ENCODE measurements around the gene PACRG. TPM values are rescaled to one million over a fixed set of nuclear protein-coding genes. Genes with fewer than 3 reads are reported as not detected.

Gene PACRG
- total and polyA plus RNA-seq, 9 donors, result 1.2 to 2.7 (median 1.9) TPM

- Histone ChIP-seq H3K27me3 (ENCODE audit: control insufficient read depth, insufficient read depth, low read length) (no peaks in the 10 kb centered on the region), H3K4me3 (ENCODE audit: low read length) (no peak overlapping the region), H3K4me1 (ENCODE audit: control insufficient read depth, insufficient read depth, low read length) (peaks cover 40% of the 10 kb centered on the region), H3K9me3 (replicated peaks; ENCODE audit: control insufficient read depth, low read depth, low read length) (no peaks in the 10 kb centered on the region), H3K36me3 (ENCODE audit: control insufficient read depth, insufficient read depth, low read length) (no peaks in the 10 kb centered on the region), H3K27ac (ENCODE audit: low read length) (peak overlapping the region; percentile 93)
- WGBS (ENCODE audit: insufficient coverage), result 47% methylated on average over 4 of the region's 13 CpGs
- peak; percentile 86 for DNase-seq
These were observed 627.1 kb downstream of the PACRG start for GRCh38 chr6:163354761-163355425.

DNA sequence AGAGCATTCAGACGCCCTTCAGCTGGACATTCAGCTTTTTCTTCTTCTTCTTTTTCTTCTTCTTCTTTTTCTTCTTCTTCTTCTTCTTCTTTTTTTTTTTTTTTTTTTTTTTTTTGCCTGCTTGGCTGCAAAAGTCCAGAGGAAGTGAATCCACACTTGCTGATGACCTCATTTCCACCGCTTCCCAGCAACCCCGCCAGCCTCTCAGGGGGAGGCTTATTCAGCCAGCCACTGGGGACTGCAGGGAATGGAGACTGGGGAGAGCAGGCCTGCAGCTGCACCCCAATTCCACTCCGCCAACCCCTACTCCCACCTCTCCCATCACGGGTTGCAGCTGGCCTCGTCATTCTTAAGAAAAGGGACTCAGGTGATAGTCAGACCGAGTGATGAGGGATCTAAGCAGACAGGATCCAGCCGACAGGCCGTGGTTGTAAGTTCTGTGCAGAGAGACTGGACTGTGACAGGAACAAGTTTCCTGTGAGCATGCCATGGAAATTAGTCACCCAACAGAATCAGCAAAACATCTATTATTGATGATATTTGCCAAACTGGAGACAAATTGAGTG lies 627.7 kb downstream of the PACRG start:
- H3K27me3 ChIP-seq (ENCODE audit: control insufficient read depth, insufficient read depth, low read length), result no peaks in the 10 kb centered on the region
- no peak overlapping the region for H3K4me3 ChIP-seq (ENCODE audit: low read length)
- H3K36me3 ChIP-seq (ENCODE audit: control insufficient read depth, insufficient read depth, low read length), result no peaks in the 10 kb centered on the region
- H3K4me1 ChIP-seq (ENCODE audit: control insufficient read depth, insufficient read depth, low read length), result peaks cover 40% of the 10 kb centered on the region
- DNase-seq, result peak; percentile 88
- no CpG with 5 or more reads among the region's 9 CpGs for WGBS (ENCODE audit: insufficient coverage)
- H3K27ac ChIP-seq (ENCODE audit: low read length), result peak overlapping the region; percentile 93
- H3K9me3 ChIP-seq (replicated peaks; ENCODE audit: control insufficient read depth, low read depth, low read length), result no peaks in the 10 kb centered on the region

DNA sequence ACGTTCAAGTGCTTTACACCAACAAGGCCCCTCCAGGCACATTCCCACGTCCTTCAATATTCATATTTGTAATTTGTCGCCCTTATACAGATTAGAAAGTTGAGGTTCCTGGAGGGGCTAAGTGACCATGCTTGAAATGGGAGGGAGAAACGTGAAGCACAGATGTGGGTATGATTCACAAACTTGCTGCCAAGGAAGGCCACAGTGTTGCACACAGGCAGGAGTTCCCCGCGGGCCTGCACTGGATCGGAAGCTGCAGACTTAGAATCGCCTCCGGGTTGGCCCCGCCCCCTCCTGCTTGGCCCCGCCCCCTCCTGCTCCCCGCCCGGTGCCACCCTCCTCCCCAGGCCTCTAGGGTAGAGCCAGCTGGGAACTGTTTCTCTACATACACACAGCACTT lies 628.5 kb downstream of the PACRG start:
- H3K4me3 ChIP-seq (ENCODE audit: low read length), result no peak overlapping the region
- no peaks in the 10 kb centered on the region for H3K9me3 ChIP-seq (replicated peaks; ENCODE audit: control insufficient read depth, low read depth, low read length)
- no peaks in the 10 kb centered on the region for H3K27me3 ChIP-seq (ENCODE audit: control insufficient read depth, insufficient read depth, low read length)
- no peaks in the 10 kb centered on the region for H3K36me3 ChIP-seq (ENCODE audit: control insufficient read depth, insufficient read depth, low read length)
- WGBS (ENCODE audit: insufficient coverage), result 33% methylated on average over 9 of the region's 13 CpGs
- DNase-seq, result peak; percentile 53
- peak overlapping the region; percentile 93 for H3K27ac ChIP-seq (ENCODE audit: low read length)
- H3K4me1 ChIP-seq (ENCODE audit: control insufficient read depth, insufficient read depth, low read length), result peaks cover 33% of the 10 kb centered on the region

GRCh38 chr6:163356743-163357142 lies 629.0 kb downstream of the PACRG start:
- H3K9me3 ChIP-seq (replicated peaks; ENCODE audit: control insufficient read depth, low read depth, low read length), result no peaks in the 10 kb centered on the region
- no peaks in the 10 kb centered on the region for H3K27me3 ChIP-seq (ENCODE audit: control insufficient read depth, insufficient read depth, low read length)
- H3K27ac ChIP-seq (ENCODE audit: low read length), result peak overlapping the region; percentile 17
- peaks cover 32% of the 10 kb centered on the region for H3K4me1 ChIP-seq (ENCODE audit: control insufficient read depth, insufficient read depth, low read length)
- WGBS (ENCODE audit: insufficient coverage), result 92% methylated on average over 5 of the region's 6 CpGs
- no peaks in the 10 kb centered on the region for H3K36me3 ChIP-seq (ENCODE audit: control insufficient read depth, insufficient read depth, low read length)
- H3K4me3 ChIP-seq (ENCODE audit: low read length), result no peak overlapping the region
- no peak for DNase-seq

GRCh38 chr6:163364641-163365040 lies 636.9 kb downstream of the PACRG start:
- Histone ChIP-seq H3K27me3 (ENCODE audit: control insufficient read depth, insufficient read depth, low read length) (no peaks in the 10 kb centered on the region), H3K9me3 (replicated peaks; ENCODE audit: control insufficient read depth, low read depth, low read length) (no peaks in the 10 kb centered on the region), H3K4me3 (ENCODE audit: low read length) (no peak overlapping the region), H3K36me3 (ENCODE audit: control insufficient read depth, insufficient read depth, low read length) (no peaks in the 10 kb centered on the region), H3K4me1 (ENCODE audit: control insufficient read depth, insufficient read depth, low read length) (no peaks in the 10 kb centered on the region), H3K27ac (ENCODE audit: low read length) (no peak overlapping the region)
- WGBS (ENCODE audit: insufficient coverage), result 91% methylated on average over 13 of the region's 13 CpGs
- DNase-seq, result no peak

Other genes with a start within 250 kb of the PACRG start
- gene PRKN, start 208 bp upstream of the PACRG start, total RNA-seq, result 4.0 TPM
- 1 to 10 TPM; 2.5 to 4.7 (median 3.7) TPM for gene PRKN, start 208 bp upstream of the PACRG start, polyA plus RNA-seq (ENCODE audit: insufficient read depth in 1 of 8, insufficient read length in 8 of 8, low replicate concordance in 1 of 8)

Measured in muscle of leg (tissue), 11 donors.